Urothelium cell line (cell line): ENCODE measurements around the gene NPLOC4.

Experiments
- DNase-seq: peaks from one replicate; pipeline ENCODE4 v3.0.0; 2011; ENCODE audit warnings: low spot score, mixed read lengths
- FAIRE-seq: peaks from 2 replicates; lab custom pipeline; 2011; peaks lifted over from hg19 to GRCh38; lab: Jason Lieb, UNC

The NPLOC4 gene

DNA sequence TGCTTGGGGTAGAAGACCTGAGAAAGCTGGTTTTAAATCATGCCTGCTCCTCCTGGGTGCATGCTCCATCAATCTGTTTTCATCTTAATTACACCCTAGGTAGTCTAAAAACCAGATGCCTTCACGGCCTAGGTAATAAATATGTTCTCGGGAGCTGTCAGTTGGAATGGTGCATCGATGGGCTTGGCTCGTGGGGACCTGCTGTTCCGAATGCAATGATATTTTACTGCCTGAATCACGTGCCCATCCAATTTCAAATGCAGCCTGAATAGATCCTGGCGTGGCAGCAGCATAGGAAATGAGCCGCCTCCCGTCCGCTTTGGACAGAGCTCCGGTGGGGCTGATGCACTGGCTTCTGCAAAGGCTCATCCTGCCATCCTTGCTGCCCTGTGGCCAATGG, 65.9 kb downstream of the NPLOC4 start:
- FAIRE-seq, result no peak
- no peak for DNase-seq

DNA sequence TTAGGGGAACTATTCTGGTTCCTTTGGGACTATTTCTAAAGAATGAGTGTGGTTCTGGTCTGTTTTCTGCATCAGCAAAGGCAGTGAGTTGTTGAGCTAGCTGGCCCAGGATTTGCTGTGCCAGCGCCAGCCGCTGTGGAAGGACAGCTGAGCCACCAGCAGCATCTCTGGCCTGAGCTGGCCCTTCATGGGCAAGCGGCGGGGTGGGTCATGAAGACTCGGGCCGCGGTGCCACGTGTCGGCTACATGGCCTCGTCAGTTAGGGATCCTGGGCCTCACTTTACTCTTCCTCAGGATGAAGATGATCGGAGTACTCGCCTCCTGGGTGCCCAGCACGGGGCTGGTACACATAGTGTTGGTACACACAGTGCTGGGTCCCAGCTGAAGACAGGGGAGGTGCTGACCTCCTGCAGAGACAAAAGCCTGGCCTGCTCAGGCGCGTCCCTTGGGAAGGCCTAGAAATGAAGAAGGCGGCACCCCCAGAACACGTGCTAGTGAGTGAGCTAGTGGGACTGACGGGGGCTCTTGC, 66.9 kb downstream of the NPLOC4 start:
- DNase-seq, result no peak
- FAIRE-seq, result no peak

DNA sequence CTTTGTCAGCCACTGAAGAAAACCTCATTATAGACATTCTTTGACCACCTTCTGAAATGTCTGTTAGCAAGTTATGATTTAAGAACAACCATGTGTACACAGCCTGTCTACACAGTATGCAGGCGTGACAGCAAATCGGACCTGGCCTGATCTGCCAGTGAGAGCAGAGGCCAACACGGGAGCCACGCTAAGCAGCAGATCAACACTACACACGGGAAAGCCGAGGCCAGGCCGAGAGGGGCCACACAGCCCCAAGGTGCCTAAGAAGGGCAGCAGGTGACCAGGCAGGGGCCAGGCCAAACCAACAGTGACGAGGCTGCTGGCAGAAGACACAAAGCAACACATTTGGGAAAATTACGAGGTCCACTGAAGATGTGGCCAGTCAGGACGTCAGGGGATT, 68.5 kb downstream of the NPLOC4 start:
- FAIRE-seq (no peak), DNase-seq (no peak)

DNA sequence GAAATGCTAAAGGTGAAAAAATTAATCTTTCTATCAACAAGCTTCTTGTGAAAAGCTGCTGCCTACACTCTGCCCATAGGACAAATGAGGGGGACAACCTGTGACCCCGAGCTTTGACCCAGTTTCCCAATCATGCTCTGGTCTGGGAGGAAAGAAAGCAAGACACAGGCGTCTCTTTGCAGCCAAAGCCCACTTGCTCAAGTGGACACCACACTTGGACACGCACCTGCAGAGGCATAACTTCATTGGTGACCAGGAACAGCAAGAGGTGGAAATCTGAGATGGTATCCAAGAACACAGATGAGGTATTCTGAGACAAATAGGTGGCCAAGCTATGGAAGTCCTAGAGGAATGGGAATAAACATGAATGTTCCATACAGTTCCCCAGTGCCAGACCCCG, 69.7 kb downstream of the NPLOC4 start:
- FAIRE-seq (no peak), DNase-seq (no peak)

DNA sequence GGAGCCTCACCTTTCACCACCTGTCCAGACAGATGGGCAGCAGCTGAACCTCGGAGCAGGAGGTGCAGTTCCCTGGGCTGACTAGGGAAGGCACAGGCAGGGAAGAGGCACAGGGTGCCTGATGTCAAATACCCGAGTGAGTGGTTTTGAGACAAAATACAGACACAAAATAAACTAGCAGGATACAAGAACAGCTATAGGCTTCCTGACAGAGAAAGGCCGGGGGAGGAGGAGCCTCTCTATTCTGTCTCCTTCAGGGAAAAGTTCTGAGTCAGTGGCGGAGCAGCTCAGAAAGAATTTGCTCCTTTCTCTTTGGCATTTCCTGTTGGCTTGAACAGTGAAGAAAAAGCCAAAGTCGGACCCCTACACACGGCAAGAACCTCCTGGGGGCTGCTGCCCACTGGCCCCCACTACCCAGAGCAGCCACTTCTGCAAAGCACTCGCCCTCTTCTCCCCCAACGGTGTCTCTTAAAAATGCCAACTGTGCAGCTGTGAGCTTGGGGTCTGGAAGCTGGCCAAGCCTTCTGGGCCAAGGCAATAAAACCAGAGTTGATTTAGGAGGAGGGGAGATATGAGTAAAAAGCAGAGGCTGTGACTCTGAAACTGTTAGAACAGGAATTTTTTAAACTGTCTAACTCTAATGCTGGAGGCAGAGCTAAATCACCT, 70.3 kb downstream of the NPLOC4 start:
- FAIRE-seq, result no peak
- DNase-seq, result peak; percentile 91

DNA sequence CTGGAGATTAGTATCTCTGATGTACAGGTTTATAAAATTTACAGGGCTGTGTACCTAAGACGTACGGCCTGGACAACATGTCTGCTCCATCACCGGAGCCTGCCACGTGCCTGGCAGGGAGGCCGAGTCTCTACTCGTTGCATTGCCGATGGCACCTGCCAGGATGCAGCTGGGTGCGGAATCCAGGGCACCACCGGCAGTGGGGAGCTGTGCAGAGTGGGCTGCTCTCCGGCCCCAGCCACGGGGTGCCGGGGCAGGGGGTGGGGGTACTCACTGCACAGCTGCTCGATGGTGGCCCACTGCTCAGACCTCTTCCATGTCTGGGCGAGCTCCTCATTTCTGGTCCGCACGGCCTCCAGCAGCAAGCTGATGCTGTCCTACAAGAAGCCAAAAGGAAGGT, 71.7 kb downstream of the NPLOC4 start:
- FAIRE-seq (no peak), DNase-seq (no peak)

DNA sequence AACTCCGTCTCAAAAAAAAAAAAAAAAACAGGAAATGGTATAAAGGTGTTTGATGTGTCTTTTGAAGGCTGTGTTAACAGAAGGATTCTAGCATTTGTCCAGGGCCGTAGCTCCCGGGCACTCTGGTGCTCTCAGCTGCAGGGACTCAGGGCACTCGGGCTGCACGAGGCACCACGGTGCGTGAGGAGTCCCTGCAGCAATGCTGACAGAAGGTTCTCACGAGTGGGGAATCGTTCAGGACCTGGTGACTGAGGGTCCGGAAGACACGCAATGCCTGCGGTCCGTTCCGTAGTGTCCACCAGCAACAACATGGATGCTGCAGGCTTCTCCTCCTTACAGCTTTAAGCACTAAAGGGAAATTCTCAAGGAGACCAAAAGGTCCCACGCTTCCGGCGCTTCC, 72.1 kb downstream of the NPLOC4 start:
- FAIRE-seq, result no peak

DNA sequence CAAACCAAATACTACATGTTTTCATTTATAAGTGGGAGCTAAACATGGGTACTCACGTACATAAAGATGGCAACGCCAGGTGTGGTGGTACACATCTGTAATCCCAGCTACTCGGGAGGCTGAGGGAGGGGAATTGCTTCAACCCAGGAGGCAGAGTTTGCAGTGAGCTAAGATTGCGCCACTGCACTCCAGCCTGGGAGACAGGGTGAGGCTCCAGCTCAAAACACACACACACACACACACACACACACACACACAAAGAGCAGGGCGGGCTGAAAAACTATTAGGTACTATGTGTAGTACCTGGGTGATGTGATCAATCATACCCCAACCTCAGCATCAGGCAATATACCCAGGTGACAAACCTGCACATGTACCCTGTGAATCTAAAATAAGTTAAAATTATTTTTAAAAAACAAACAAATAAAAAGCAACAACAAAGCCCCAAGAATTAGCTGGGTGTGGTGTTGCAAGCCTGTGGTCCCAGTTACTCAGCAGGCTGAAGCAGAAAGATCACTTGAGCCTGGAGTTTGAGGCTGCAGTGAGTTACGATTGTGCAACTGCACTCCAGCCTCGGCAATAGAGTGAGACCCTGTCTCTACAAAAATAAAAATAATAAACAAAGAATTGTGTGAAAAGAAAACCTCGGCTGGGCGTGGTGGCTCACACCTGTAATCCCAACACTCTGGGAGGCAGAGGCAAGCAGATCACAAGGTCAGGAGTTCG, 72.9 kb downstream of the NPLOC4 start:
- DNase-seq (no peak), FAIRE-seq (peak; percentile 30)

More for the DNA sequence above, 72.1 kb downstream of the NPLOC4 start:
- DNase-seq, result no peak

DNA sequence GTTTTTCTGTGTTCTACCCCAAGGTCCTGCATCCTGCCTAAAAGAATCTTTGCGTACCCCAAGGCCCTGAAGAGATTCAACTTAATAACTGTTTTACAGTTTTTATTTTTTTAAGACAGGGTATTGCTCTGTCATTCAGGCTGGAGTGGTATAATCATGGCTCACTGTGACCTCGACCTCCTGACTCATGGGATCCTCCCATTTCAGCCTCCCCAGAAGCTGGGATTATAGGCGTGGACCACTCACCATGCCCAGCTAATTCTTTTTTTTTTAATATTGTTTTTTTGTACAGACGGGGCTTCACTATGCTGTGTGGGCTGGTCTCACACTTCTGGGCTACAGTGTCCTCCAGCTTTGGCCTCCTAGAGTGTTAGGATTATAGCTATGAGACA, 75.4 kb downstream of the NPLOC4 start:
- no peak for FAIRE-seq

DNA sequence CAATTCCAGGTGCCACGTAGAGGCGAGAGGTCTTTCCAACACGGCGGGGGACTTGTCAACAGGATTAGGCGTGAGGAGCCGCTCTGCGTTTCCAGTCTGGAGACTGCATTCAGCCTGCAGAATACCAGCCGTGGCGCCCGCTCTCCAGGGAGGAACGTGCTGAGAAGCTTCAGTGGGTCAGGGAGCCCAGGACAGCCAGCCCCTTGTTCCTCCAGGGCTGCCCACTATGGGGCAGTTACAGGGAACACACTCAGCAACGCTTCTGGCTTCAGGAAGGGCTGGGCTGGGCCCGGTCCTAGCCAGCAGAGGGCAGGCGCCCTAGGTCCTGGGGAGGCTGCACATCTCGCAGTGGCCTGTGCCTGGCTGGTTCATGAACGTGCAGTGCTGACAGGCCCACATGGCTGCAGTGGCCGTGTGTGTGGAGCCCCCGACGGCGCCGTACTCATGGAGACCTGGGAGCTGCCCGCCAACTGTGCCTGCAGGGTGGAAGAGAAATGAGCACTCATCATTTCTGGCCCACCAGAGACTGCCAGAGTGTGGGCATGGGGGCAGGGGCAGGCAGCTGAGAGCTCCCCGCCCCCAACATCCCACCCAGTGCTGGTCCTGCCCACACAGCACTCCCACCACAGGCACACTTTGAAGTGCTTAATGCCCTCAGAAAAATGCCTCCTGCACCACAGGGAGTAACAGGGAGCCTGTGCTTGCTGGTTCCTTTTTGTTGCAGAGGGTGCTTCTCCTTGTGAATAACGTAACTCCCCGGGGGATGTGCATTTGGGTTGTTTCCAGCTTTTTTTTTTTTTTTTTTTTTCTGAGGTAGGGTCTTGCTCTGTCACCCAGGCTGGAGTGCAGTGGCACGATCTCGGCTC, 77.7 kb downstream of the NPLOC4 start:
- DNase-seq (no peak), FAIRE-seq (no peak)

More for the DNA sequence above, 75.4 kb downstream of the NPLOC4 start:
- DNase-seq, result no peak

DNA sequence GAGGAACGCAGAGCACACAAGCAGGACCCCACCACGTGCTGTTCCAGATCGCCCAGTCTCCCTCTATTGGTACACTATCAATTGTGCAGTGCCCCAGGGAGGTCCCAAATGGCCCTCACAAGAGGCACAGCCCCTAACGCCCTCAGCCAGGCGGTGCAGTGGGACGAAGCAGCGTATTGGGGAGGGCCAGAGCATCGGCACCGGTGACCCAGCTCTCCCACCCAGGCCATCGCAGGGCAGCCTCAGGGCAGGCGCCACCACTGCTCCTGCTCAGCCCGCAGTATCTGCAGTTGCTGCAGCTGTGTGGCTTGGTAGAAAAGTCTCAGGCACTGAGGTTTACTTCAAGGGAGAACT, 78.8 kb downstream of the NPLOC4 start:
- FAIRE-seq, result no peak
- DNase-seq, result no peak

DNA sequence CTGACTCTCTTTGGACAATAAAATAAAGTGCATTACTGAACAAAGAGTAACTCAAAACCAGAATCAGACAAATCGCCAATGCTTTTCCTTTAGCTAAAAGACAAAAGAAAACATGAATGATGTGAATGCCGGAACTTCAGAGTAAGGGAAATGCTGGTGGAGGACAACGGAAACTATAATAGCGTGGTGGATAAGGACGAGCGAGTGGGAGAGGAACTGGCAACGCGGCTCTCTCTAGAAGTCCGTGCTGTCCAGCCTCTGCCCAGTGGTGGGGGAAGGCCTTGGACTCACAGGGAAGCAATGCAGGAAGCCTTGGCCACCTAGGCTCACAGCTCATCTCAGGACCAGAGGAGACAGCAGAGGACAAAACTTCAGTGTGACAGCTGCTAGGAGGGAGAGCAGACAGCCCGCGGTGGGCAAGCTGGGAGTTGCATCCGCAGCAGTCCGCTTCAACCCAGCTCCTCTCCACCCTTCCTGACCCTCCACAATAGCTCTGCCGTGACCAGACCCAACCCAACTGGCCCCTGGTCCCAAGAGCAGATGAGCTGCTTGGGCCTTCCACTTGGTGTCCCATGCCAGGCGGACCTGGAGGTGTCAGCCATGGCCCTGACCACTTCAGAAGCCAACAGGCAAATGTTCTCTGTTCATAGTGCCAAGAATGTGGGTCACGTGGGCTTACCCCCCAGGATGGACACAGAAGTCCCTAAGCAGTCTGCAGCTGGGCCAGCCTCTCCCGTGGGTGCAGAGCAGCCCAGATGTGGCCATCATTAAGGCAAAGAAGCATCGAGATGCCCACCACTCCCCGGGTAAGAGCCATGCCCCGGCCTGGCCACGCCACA, 79.4 kb downstream of the NPLOC4 start:
- DNase-seq, result no peak
- no peak for FAIRE-seq

DNA sequence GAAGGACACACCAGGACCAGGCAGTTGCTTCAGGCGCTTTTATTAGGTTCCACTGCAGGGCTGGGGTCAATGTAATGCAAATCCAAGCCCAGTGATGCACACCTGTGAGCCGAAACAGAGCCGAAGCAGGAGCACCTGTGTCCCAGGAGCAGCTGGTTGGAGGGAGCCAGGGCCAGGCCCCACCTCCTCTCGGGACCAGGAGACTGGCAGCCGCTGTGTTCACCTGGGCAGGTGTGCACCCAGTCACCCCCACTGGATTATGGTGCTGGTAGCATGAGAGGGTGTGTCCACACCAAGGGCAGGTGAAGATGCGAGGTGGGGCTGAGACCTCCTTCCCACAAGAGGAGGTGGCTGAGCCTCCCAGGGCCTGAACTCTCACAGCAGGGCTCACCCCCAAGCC, 80.0 kb downstream of the NPLOC4 start:
- FAIRE-seq (no peak), DNase-seq (no peak)

DNA sequence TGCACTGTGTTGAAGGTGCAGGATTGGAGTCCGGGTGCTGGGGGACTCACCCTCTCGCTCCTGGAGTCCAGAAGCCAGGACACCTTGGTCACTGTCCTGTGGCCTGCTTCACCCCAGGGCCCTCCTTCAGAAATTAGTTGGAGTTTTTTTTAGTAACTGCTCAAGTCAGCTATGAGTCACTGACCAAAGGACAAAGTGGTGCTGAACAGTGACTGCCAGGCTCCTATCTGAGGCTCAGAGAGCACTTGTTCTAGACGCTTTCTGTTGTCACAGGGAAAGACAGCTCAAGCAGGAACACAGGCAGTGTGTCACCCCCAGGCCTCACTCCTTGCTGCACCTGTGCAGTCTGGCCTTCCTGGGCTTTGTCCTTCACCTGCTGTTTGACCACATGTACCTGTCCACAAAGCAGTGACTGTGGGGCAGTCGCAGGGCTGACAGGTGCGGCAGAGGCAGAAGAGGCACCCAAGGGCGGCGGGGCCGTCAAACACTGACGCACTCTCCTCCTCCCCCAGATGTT, 80.7 kb downstream of the NPLOC4 start:
- FAIRE-seq (no peak), DNase-seq (no peak)

DNA sequence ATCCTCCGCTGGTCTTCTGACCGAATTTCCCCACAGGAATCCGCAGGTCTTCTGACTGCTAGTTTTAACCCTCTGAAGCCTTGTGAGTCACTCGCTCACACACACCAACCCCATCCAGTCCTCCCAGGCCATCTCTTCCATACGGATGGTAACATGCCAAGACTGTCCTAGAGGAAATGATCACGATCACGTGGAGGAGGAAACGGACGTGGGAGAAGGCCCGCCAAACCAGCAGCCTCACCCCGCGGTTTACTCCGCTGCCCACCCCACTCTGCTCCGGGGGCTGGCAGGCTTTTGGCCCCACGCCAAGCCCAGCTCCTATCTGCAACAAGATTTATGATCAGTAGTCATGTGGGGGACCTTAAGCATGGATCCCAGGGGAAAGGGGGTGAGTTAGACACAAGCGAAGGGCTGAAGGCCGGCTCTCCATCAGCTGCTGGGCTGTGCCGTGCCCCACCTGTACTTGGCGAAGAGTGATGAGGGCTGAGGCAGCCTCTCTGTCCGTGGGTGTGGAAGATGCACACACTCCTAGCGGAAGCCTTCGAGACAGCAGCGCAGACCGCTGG, 83.2 kb downstream of the NPLOC4 start:
- DNase-seq, result peak; percentile 81
- no peak for FAIRE-seq

DNA sequence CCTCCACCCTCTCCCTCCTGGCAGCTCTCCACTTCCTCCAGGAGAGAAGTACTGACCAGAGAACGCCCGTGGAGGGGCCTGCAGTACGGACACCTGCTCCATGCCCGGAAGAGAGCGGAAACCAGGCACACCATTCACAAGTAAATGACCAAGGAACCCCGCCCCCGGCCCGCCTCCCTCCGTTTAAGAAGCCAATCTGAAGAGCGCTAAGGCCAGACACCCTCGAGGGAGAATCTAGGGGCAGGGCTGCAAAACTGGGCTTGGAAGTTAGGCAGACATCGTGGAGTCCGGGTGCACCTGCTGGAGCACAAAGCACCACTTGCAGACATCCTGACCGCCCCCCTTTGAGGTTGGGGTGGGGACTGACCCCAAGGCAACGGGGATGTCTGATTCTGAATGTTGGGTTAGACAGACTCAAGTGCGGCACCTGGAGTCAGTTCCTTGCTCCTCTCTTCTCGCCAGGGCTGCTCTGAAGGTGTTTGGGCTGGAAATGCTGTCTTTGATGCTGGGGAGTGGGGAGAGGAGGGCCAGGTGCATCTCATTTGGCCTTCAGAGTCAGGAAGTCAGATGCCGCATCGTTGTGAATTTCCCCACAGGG, 83.8 kb downstream of the NPLOC4 start:
- DNase-seq, result peak; percentile 88
- no peak for FAIRE-seq

DNA sequence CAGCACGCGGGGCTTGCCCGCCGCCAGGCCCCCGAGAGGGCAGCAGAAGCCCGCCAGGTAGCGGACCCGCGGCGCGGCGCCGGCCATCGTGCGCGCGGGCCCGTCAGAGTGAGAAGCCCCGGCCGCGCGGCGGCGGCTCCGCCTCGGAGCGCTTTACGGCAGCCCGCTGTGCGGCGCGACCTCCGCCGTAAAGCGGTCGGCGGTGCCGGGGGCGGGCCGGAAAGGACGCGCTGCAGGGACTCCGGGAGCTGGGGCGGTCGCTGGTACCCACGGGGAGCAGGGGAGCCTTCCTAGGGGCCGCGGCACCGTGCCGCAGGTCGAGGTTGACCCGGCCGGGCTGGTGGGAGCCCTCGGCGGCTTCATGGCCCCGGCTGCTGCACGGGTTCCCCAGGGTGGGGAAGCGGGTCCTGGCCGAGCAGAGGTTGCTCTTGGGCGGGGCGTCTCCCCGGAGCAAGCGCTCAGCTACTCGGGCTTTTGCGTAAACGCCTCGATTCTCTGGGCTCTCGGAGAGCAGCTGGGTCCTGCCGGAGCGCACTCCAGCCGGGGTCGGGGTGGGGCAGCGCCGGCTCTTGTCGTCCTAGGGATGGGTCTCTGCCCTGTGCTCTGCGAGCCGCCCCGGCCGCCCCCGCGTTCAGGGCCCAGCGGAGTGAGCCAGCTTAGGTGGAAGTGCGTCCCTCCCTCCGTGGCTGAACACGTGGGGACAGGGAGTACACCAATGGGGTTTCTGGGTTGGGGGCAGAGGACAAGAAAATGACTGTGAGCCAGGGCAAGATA, 84.5 kb downstream of the NPLOC4 start, which contains the start of gene FAAP100:
FAAP100 (minus strand) TSS at position 110 of the 774 bp plus-strand sequence; CDS start at position 87, 23 bp downstream.
- FAIRE-seq (no peak), DNase-seq (peak; percentile 96)

DNA sequence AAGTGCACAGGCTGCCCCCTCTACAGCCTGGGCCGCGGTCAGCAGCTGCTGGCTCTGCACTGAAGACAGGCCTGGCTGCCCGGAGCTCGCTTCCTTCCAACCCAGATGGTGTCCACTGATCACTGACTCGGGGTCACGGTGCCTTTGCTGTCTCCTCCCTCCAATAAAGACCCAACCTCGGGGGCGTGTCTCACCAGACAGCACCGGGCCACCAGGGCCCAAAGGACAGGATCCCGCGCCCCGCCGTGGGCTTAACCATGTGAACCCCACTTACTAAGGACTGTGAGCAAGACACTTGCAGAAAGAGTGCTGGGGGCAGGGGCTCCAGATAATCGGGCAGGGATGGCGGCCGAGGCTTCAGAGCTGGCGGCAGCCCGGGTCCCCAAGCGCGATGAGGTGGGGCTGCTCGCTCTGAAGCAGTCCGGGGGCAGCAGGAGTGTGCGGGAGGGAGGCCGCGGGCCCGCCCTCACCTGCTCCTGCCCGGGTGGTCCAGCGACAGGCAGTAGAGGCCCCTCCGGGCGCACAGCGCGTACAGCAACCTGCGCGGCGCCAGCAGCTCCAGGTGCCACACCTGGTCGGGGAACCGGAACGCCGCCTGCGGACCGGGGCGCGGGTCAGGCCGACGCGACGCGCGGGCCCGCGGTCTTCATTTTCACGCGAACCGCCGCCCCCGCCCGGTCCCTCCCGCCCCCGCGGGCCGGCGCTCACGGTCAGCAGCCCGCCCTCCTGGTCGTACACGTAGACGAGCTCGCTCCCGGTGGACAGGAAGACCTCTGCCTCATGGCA, 85.3 kb downstream of the NPLOC4 start:
- FAIRE-seq (no peak), DNase-seq (no peak)
